Muscle layer of colon (tissue), 2 donors: Measurements from ENCODE around the gene CAMSAP2.

Source experiments
- H3K27ac ChIP-seq: one replicate; pipeline ENCODE4 v1.7.0; 2013; ENCODE audit warnings: low read depth, mild to moderate bottlenecking, low read length, moderate library complexity
- H3K27me3 ChIP-seq, 2 donors: one replicate each; pipeline ENCODE4 v1.7.0; 2013; ENCODE audit warnings: low read length in 2 of 2, mild to moderate bottlenecking in 2 of 2; ENCODE audit not compliant: insufficient read depth in 2 of 2, control insufficient read depth in 1 of 2
- H3K36me3 ChIP-seq: one replicate; pipeline ENCODE4 v1.7.0; 2013; ENCODE audit warnings: mild to moderate bottlenecking, low read length; ENCODE audit not compliant: insufficient read depth
- H3K4me1 ChIP-seq: one replicate; pipeline ENCODE4 v1.7.0; 2013; ENCODE audit warnings: mild to moderate bottlenecking, low read length; ENCODE audit not compliant: insufficient read depth
- H3K4me3 ChIP-seq, 2 donors: one replicate each; pipeline ENCODE4 v1.7.0; 2013; ENCODE audit warnings: low read length in 2 of 2, low read depth in 1 of 2, mild to moderate bottlenecking in 1 of 2, moderate library complexity in 1 of 2
- H3K9ac ChIP-seq: one replicate; pipeline ENCODE4 v1.7.0; 2013; ENCODE audit warnings: low read length
- H3K9me3 ChIP-seq: one replicate; pipeline ENCODE4 v1.7.0; 2013; ENCODE audit warnings: mild to moderate bottlenecking, low read length
- donor health status: abdominal sarcoma.
- donor health status: Adenocarcinoma of cecum.

The CAMSAP2 gene

DNA sequence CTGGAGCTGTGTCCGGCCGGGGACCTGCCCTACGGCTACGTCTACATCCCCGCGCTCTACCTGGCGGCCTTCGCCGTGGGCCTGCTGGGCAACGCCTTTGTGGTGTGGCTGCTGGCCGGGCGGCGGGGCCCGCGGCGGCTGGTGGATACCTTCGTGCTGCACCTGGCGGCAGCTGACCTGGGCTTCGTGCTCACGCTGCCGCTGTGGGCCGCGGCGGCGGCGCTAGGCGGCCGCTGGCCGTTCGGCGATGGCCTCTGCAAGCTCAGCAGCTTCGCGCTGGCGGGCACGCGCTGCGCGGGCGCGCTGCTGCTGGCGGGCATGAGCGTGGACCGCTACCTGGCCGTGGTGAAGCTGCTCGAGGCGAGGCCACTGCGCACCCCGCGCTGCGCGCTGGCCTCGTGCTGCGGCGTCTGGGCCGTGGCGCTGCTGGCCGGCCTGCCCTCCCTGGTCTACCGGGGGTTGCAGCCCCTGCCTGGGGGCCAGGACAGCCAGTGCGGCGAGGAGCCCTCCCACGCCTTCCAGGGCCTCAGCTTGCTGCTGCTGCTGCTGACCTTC is 134.5 kb downstream of the CAMSAP2 start:
- Histone ChIP-seq H3K4me3 (peak overlapping the region; percentile 27 to 32), H3K9me3 (no peaks in the 10 kb centered on the region), H3K27me3 (peaks cover 17 to 60% of the 10 kb centered on the region in 2 donors), H3K4me1 (peaks cover 7% of the 10 kb centered on the region), H3K9ac (no peak overlapping the region), H3K27ac (no peak overlapping the region), H3K36me3 (no peaks in the 10 kb centered on the region)

GRCh38 chr1:200873671-200874397 is 135.1 kb downstream of the CAMSAP2 start:
- Histone ChIP-seq H3K4me1 (peaks cover 7% of the 10 kb centered on the region), H3K9me3 (no peaks in the 10 kb centered on the region), H3K27me3 (peaks cover 17 to 60% of the 10 kb centered on the region in 2 donors), H3K9ac (no peak overlapping the region), H3K27ac (no peak overlapping the region), H3K4me3 (peak overlapping the region in 1 of 2 donors; percentile 27), H3K36me3 (no peaks in the 10 kb centered on the region)

GRCh38 chr1:200874694-200875093 is 136.0 kb downstream of the CAMSAP2 start:
- H3K4me3 ChIP-seq = no peak overlapping the region

DNA sequence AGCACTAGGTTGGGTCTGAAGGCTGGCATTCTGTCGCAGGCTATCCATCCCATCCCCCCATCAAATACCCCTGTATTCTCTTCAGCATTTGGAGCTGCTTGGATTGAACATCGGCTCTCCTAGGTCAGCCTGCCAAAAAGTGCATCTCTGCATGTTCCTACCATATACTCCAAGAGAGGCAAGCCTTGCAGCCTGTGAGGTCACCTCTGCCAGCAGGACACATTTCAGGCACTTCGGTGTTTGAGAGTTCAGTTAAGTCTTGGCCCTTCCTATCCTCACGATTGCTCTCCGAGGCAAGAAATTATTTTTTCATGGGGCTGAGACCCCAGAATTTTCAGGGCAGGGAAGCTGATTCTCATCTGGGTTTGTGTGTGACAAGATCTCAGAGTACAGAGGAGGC is 136.7 kb downstream of the CAMSAP2 start:
- no peak overlapping the region for H3K9ac ChIP-seq
- no peaks in the 10 kb centered on the region for H3K9me3 ChIP-seq
- H3K27me3 ChIP-seq = peaks cover 17 to 50% of the 10 kb centered on the region in 2 donors
- peaks cover 7% of the 10 kb centered on the region for H3K4me1 ChIP-seq
- no peaks in the 10 kb centered on the region for H3K36me3 ChIP-seq
- no peak overlapping the region for H3K4me3 ChIP-seq
- no peak overlapping the region for H3K27ac ChIP-seq

More at GRCh38 chr1:200874694-200875093, 136.0 kb downstream of the CAMSAP2 start:
- Histone ChIP-seq H3K4me1 (peaks cover 7% of the 10 kb centered on the region), H3K27ac (no peak overlapping the region), H3K36me3 (no peaks in the 10 kb centered on the region), H3K27me3 (peaks cover 17 to 57% of the 10 kb centered on the region in 2 donors), H3K9ac (no peak overlapping the region), H3K9me3 (no peaks in the 10 kb centered on the region)

DNA sequence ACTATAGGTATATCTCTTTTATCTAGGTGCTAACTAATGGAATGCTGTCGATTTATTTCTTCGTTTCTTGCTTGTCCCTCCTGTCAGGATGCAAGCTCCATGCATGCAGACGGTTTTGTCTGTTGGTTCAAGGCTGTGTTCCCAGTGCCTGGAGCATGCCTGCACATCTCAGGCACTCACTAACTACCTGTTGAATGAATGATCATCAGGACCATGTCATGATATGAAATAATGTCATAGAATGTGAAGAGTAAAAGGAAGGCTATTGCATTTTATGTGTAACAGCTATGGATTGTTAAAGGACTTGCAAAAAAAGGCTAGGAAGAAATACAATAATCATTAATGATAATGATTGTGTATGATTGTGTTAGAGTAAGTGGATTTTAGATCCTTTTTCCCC is 138.3 kb downstream of the CAMSAP2 start:
- no peak overlapping the region for H3K9ac ChIP-seq
- no peak overlapping the region for H3K4me3 ChIP-seq
- no peaks in the 10 kb centered on the region for H3K36me3 ChIP-seq
- peaks cover 7% of the 10 kb centered on the region for H3K4me1 ChIP-seq
- H3K27me3 ChIP-seq = peaks cover 9 to 34% of the 10 kb centered on the region in 2 donors
- no peak overlapping the region for H3K27ac ChIP-seq
- no peaks in the 10 kb centered on the region for H3K9me3 ChIP-seq

- H3K9ac ChIP-seq = no peak overlapping the region
- H3K4me1 ChIP-seq = peaks cover 7% of the 10 kb centered on the region
- H3K9me3 ChIP-seq = no peaks in the 10 kb centered on the region
- H3K36me3 ChIP-seq = no peaks in the 10 kb centered on the region
- H3K4me3 ChIP-seq = no peak overlapping the region
- no peak overlapping the region for H3K27ac ChIP-seq
- peaks cover 9 to 24% of the 10 kb centered on the region in 2 donors for H3K27me3 ChIP-seq
These were observed 139.3 kb downstream of the CAMSAP2 start for GRCh38 chr1:200877839-200878551.

DNA sequence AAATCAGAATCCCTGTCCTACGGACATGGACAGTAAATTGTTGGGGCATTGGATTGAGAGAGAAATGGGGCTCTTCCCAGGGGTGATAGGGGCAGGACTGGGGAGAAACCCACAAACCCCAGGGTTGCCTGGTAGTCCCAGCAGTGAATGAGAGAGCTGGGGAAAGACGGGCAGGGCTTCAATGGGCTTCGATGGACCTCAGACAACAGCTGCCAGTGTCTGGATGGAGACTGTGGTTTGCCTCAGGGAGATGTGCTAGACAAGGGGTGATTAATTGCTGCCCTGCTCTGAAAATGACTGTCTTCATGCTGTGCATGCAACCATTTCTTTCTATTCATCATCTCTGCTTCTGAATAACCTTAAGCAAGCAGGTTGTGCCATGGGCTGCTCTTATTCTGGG is 141.5 kb downstream of the CAMSAP2 start:
- H3K36me3 ChIP-seq = no peaks in the 10 kb centered on the region
- H3K9me3 ChIP-seq = no peaks in the 10 kb centered on the region
- H3K27me3 ChIP-seq = peaks cover 0 to 6% of the 10 kb centered on the region in 2 donors
- H3K4me1 ChIP-seq = no peaks in the 10 kb centered on the region
- no peak overlapping the region for H3K4me3 ChIP-seq
- H3K9ac ChIP-seq = no peak overlapping the region
- no peak overlapping the region for H3K27ac ChIP-seq

DNA sequence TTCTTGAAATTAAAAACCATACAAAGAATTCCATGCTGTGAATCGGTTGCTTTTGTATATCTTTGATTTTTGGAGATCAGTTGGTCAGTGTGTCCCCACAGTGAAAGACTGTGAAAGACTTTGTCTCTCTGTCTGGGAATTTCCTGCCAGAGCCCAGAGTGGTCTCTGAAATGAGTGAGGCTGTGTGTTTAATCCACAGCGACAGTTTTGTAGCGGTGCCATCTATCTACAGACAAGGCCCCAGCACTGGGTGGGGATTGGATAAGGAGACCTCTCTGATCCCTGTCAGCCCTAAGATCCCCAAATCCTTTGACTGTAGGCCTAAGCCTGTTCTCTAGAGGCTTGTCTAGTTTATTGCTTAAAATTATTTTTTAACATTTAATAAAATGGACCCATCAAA is 144.4 kb downstream of the CAMSAP2 start:
- Histone ChIP-seq H3K27me3 (no peaks in the 10 kb centered on the region), H3K9ac (no peak overlapping the region), H3K27ac (no peak overlapping the region), H3K4me3 (no peak overlapping the region), H3K4me1 (no peaks in the 10 kb centered on the region), H3K9me3 (no peaks in the 10 kb centered on the region), H3K36me3 (no peaks in the 10 kb centered on the region)

- Histone ChIP-seq H3K9ac (no peak overlapping the region), H3K4me1 (no peaks in the 10 kb centered on the region), H3K9me3 (no peaks in the 10 kb centered on the region), H3K4me3 (no peak overlapping the region), H3K27ac (no peak overlapping the region), H3K36me3 (no peaks in the 10 kb centered on the region), H3K27me3 (peaks cover 0 to 8% of the 10 kb centered on the region in 2 donors)
These were observed 147.1 kb downstream of the CAMSAP2 start for GRCh38 chr1:200885623-200886402.

DNA sequence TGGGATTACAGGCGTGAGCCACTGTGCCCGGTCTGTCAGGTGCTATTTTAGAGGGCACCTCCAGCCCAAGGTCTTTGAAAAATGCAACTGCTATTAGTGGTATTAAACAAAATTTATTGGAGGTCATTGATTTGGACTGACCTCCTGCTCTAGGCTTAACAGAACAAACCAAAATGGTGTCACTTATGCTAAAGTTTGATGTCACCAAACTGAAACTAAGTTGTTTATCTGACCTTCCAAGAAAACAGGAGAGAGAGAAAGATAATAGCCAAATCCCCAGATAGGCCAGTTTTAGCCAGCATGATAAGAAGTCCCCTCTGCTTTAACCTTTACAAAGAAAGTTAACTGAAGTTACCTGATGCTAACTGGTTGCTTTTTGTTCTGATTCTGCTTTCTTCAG is 147.9 kb downstream of the CAMSAP2 start:
- peaks cover 3% of the 10 kb centered on the region for H3K4me1 ChIP-seq
- H3K36me3 ChIP-seq = no peaks in the 10 kb centered on the region
- no peak overlapping the region for H3K9ac ChIP-seq
- no peak overlapping the region for H3K27ac ChIP-seq
- H3K9me3 ChIP-seq = no peaks in the 10 kb centered on the region
- peaks cover 0 to 16% of the 10 kb centered on the region in 2 donors for H3K27me3 ChIP-seq
- no peak overlapping the region for H3K4me3 ChIP-seq

DNA sequence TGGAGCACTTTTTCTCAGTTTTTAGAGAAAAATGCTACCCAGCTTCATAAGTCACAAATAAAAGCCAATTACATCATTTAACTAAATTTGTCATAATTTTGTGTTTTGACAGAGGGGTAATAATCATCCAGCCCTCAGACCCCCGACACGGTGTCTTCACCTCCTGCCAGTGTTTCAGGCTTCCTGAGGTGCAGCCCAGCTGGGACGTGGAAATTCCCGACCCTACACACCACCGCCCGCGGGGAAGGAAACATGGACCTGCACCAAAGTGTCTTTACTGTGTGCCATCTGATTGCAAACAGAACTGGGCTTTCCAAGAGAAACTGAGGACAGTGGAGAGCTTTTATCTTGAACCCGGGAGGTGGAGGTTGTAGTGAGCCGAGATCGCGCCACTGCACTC is 148.3 kb downstream of the CAMSAP2 start:
- Histone ChIP-seq H3K4me3 (no peak overlapping the region), H3K9me3 (no peaks in the 10 kb centered on the region), H3K36me3 (no peaks in the 10 kb centered on the region), H3K27me3 (peaks cover 0 to 21% of the 10 kb centered on the region in 2 donors), H3K4me1 (peaks cover 4% of the 10 kb centered on the region), H3K9ac (no peak overlapping the region), H3K27ac (no peak overlapping the region)
